PC-3 (cell line): ENCODE measurements around the gene CHP2. TPM values are rescaled to one million over a fixed set of nuclear protein-coding genes. Genes with fewer than 3 reads are reported as not detected.

Experiments
- ATAC-seq: fragments of 200-7000 bp; cut with Tn5 transposase; 2 replicates; pipeline ENCODE4 v1.9.1; 2020; ENCODE audit warnings: mild to moderate bottlenecking, moderate library complexity
- BruUV-seq: library from RNA; stranded (reverse); fragments of 400-500 nt; replicated peaks from 2 replicates; lab custom pipeline; 2021; lab: Mats Ljungman, UMichigan
- CTCF ChIA-PET: fragments of 300-600 bp; sonication (Branson Sonifier 250); formaldehyde crosslinking; loops from one replicate; lab custom pipeline; 2022; ENCODE audit warnings: antibody characterized with exemption; lab: Charles Lee
- POLR2A ChIA-PET: fragments of 300-600 bp; sonication (Branson Sonifier 250); formaldehyde crosslinking; loops from one replicate; lab custom pipeline; 2022; ENCODE audit warnings: antibody characterized with exemption; ENCODE audit not compliant: unreplicated experiment; lab: Charles Lee
- DNase-seq: peaks from one replicate; pipeline ENCODE4 v3.0.0-alpha.2; 2015
- H2AFZ ChIP-seq: fragments of 300-600 bp; sonication (generic); 2 replicates; pipeline ENCODE4 v1.6.0; 2016; ENCODE audit warnings: antibody characterized with exemption, low read length
- H3F3A ChIP-seq: fragments of 300-600 bp; sonication (generic); one replicate; pipeline ENCODE4 v1.6.0; 2017; ENCODE audit warnings: antibody characterized with exemption, low read length, control low read depth, mild to moderate bottlenecking; ENCODE audit not compliant: unreplicated experiment
- H3K27ac ChIP-seq: fragments of 300-600 bp; sonication (generic); 2 replicates; pipeline ENCODE4 v1.5.1; 2016; ENCODE audit warnings: mild to moderate bottlenecking, low read length
- H3K27me3 ChIP-seq: fragments of 300-600 bp; sonication (generic); 2 replicates; pipeline ENCODE4 v1.6.1; 2016; ENCODE audit warnings: low read length, mixed read lengths
- H3K36me3 ChIP-seq: fragments of 300-600 bp; sonication (generic); 2 replicates; pipeline ENCODE4 v1.6.1; 2016; ENCODE audit warnings: low read depth, mixed run types, low read length, mixed read lengths
- H3K4me1 ChIP-seq: fragments of 300-600 bp; sonication (generic); 2 replicates; pipeline ENCODE4 v1.5.1; 2016; ENCODE audit warnings: low read length; ENCODE audit not compliant: insufficient read depth
- H3K4me2 ChIP-seq: fragments of 300-600 bp; sonication (generic); 2 replicates; pipeline ENCODE4 v1.6.0; 2016; ENCODE audit warnings: low read length
- H3K4me3 ChIP-seq: fragments of 300-600 bp; sonication (generic); 2 replicates; pipeline ENCODE4 v1.5.1; 2016; ENCODE audit warnings: mild to moderate bottlenecking, low read length, mixed read lengths
- H3K79me2 ChIP-seq: fragments of 300-600 bp; sonication (generic); 2 replicates; pipeline ENCODE4 v1.6.1; 2017; ENCODE audit warnings: low read length, mixed read lengths
- H3K9ac ChIP-seq: fragments of 300-600 bp; sonication (generic); 2 replicates; pipeline ENCODE4 v1.6.0; 2016; ENCODE audit warnings: mild to moderate bottlenecking, low read length
- H3K9me2 ChIP-seq: fragments of 300-600 bp; sonication (generic); replicated peaks from 2 replicates; pipeline ENCODE4 v1.6.1; 2016; ENCODE audit warnings: mixed run types, low read length, mixed read lengths
- H3K9me3 ChIP-seq: fragments of 300-600 bp; sonication (generic); 2 replicates; pipeline ENCODE4 v1.6.1; 2016; ENCODE audit warnings: low read length, mixed read lengths
- H4K20me1 ChIP-seq: fragments of 300-600 bp; sonication (generic); 2 replicates; pipeline ENCODE4 v1.6.1; 2016; ENCODE audit warnings: low read length, mixed read lengths
- CTCF ChIP-seq: fragments of 300-600 bp; sonication (generic); conservative IDR thresholded peaks from 2 replicates; pipeline ENCODE4 v1.5.1; 2017; ENCODE audit warnings: antibody characterized with exemption, low read depth, mild to moderate bottlenecking, low read length
- EZH2 ChIP-seq: fragments of 300-600 bp; sonication (generic); IDR thresholded peaks from one replicate; pipeline ENCODE4 v1.6.1; 2017; ENCODE audit warnings: antibody characterized with exemption, mild to moderate bottlenecking, low read length; ENCODE audit not compliant: unreplicated experiment
- EZH2phosphoT487 ChIP-seq: fragments of 300-600 bp; sonication (generic); IDR thresholded peaks from 2 replicates; pipeline ENCODE4 v1.6.1; 2018; ENCODE audit warnings: mild to moderate bottlenecking, antibody characterized with exemption, low read length, borderline replicate concordance
- intact Hi-C: fragments of 100-400 bp; cut with micrococcal nuclease; formaldehyde crosslinking; loops from 2 replicates; pipeline ENCODE4 v1.9.0; 2023
- total RNA-seq: library from RNA; depleted of rRNA; stranded (reverse); fragments of >200 nt; gene quantifications from 2 replicates; pipeline ENCODE4 v1.2.3, GENCODE V29; 2014

Gene CHP2
- total RNA-seq, 1 experiment from 2014 or later = not detected

- Histone ChIP-seq H3K79me2 (no peaks in the 10 kb centered on the region), H3K9me3 (no peaks in the 10 kb centered on the region), H3K27me3 (no peaks in the 10 kb centered on the region), H3K4me3 (no peak overlapping the region), H3K9me2 (no peaks in the 10 kb centered on the region), H3K4me1 (no peaks in the 10 kb centered on the region), H3K9ac (no peak overlapping the region), H2AFZ (no peak overlapping the region), H3K36me3 (no peaks in the 10 kb centered on the region), H3K4me2 (no peak overlapping the region), H3K27ac (no peak overlapping the region), H3F3A (no peaks in the 10 kb centered on the region), H4K20me1 (no peaks in the 10 kb centered on the region)
- TF ChIP-seq EZH2phosphoT487 (no peak), EZH2 (no peak), CTCF (no peak)
- ChIA-PET CTCF (no interaction called here), POLR2A (no interaction called here)
- ATAC-seq (no peak), DNase-seq (no peak)
- intact Hi-C loops = no loop called here
- BruUV-seq = no TSS peak
Observed at GRCh38 chr16:23781176-23781575, 26.4 kb downstream of the CHP2 start.

- no TSS peak for BruUV-seq
- H3F3A ChIP-seq = no peaks in the 10 kb centered on the region
- DNase-seq = peak; percentile 14
- H3K27ac ChIP-seq = no peak overlapping the region
- no peaks in the 10 kb centered on the region for H3K79me2 ChIP-seq
- H3K4me1 ChIP-seq = no peaks in the 10 kb centered on the region
- H4K20me1 ChIP-seq = no peaks in the 10 kb centered on the region
- H2AFZ ChIP-seq = no peak overlapping the region
- no peaks in the 10 kb centered on the region for H3K9me3 ChIP-seq
- ChIA-PET CTCF (no interaction called here), POLR2A (no interaction called here)
- intact Hi-C loops = no loop called here
- H3K36me3 ChIP-seq = no peaks in the 10 kb centered on the region
- H3K9me2 ChIP-seq = no peaks in the 10 kb centered on the region
- H3K4me3 ChIP-seq = no peak overlapping the region
- ATAC-seq = no peak
- no peak overlapping the region for H3K4me2 ChIP-seq
- H3K27me3 ChIP-seq = no peaks in the 10 kb centered on the region
- no peak overlapping the region for H3K9ac ChIP-seq
- TF ChIP-seq EZH2 = no peak
- TF ChIP-seq EZH2phosphoT487 = no peak
- no peak for TF ChIP-seq CTCF
Observed at GRCh38 chr16:23784811-23785447, 30.1 kb downstream of the CHP2 start.

GRCh38 chr16:23785842-23786241 is 31.0 kb downstream of the CHP2 start:
- H3K9me2 ChIP-seq = no peaks in the 10 kb centered on the region
- no peak overlapping the region for H3K27ac ChIP-seq
- no TSS peak for BruUV-seq
- ATAC-seq = no peak
- H3K4me1 ChIP-seq = no peaks in the 10 kb centered on the region
- no peak overlapping the region for H3K4me3 ChIP-seq
- H2AFZ ChIP-seq = no peak overlapping the region
- CTCF ChIA-PET = no interaction called here
- no peaks in the 10 kb centered on the region for H4K20me1 ChIP-seq
- TF ChIP-seq CTCF = no peak
- TF ChIP-seq EZH2phosphoT487 = no peak
- no peak for TF ChIP-seq EZH2
- no peaks in the 10 kb centered on the region for H3K9me3 ChIP-seq
- no peaks in the 10 kb centered on the region for H3K79me2 ChIP-seq
- H3K36me3 ChIP-seq = no peaks in the 10 kb centered on the region
- no peak overlapping the region for H3K9ac ChIP-seq
- POLR2A ChIA-PET = no interaction called here
- no peak for DNase-seq
- intact Hi-C loops = no loop called here
- no peaks in the 10 kb centered on the region for H3K27me3 ChIP-seq
- H3F3A ChIP-seq = no peaks in the 10 kb centered on the region
- H3K4me2 ChIP-seq = no peak overlapping the region
